Iris pigment epithelial cell (primary cell): ENCODE data around the gene PSMC3.

ENCODE experiments used
- DNase-seq: peaks from one replicate; pipeline ENCODE4 v3.0.0-alpha.2; 2011; ENCODE audit warnings: low read depth

PSMC3 gene

DNA sequence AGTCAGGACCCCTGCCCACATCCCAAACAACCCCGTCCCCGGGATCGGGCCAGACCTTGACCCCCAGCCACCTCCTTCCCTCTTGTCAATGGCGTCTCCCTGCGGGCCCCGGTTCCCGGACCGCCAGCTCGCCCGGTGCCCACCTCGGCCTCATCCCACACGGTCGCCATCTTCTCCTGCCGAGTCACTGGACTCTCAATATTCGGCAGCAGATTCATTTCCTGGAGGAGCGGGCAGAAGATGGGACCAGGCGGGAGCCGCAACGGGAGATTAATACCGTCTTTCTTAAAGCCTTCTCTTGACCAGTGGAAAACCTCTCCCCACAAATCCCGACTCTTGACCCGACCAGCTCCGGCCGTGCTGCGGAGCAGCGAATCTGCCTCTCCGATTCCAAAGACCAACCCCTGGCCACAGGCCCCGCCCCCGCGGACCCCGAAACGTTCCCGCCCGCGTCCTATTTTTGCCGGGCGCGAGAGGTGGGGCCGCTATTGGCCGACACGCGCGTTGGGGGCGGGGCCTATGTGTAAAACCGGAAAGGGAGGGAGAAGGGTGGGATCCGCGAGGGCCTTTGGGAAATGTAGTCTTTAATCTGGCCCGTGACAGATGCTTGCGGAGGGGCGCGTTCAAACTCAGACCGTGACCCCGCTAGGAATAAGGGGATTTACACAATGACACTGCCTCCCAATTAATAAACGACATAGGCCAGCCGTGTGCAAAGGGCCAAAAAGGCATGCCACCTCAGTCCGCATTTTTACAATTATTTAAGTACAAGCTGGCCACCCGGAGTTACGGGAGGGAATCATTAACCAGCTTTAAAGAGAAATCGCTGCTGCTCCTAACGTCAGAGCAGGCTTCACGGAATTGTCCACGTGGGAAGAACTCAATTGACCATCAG lies at the start of gene PSMC3:
PSMC3 (minus strand) TSS at position 378 of the 895 bp plus-strand sequence; CDS start at position 218, 160 bp downstream.
- DNase-seq, result peak; percentile 95

DNA sequence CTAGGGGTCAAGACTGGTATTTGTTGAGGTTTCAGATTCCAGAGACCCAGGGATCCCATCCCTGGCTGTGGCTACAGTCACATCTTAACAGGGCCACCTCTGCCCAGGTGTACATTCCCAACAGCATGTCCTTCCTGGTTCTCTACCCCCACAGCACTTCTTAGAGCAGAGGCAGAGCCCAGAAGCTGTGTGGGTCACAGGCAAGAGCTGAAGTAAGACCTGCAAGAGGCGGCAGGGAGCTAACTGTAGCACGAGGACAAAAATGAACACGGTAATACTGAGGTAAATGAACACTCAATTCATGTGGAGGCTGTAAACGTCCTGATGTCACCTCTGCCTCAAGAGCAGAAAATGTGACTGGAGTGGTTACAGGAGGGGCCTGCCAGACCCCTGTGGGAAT lies 44.4 kb upstream of the PSMC3 start:
- no peak for DNase-seq

DNA sequence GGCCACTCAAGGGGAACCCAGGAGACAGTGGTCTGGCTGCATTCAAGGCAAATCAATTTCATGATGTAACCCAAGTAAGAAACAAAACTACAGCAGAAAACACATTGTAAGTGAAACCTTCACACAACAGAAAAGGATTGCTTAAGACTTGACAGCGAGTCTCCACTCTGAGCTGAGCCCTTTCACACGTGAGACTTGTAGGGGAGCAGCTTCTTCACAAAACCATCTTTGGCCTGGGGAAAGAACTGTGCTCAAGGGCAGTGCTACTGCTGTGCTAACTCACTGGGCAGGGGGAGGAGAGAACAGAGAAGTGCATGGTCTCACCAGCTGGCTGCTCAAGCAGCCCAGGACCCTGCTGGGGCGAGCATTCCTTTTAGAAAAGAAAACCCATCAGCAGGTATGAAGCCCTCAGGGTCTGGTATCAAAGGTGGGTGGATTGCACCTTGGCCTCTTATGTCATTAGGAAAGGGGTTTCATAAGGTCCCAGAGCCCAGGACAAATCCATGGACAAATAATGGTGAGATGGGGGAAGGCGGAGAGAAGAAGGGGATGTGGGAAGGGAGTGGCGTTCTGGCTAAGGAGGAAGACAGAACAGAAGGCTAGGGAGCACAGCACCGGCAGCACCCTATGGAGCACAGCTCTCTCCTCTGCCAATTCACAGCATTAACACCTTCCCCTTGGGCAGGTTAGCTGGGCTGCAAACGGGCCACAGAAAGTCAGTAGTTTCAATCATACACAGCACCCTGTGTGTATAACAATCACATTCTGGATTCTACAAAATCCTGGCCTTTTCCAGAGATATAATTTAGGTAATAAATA lies 43.3 kb upstream of the PSMC3 start:
- DNase-seq, result peak; percentile 81

DNA sequence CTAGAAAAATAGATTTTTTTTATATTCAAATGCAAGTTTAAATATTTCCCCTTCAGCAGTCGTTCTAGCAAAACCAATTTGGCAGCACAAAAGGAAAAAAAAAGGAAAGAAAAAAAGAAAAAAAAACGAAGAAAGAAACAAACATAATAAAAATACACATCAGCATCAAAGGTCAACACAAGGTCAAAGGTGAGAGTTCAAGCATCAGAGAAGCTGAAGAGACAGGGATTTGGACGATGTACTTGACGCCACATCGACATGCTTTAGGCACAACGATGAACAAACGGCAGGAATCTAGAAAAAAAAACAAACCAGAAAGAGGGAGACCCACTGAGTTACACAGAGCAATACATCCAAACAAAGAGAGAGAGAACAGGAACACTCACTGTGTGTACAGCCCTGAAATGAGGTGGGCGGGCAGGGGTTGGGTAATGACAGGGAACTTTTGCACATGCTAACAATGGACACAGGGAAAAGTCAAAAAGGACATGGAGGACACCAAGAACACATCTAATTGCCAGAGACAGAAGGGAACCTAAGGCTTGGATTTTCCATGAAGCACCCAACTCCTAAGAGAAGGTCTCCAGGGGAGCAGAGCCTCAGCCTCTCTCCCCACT lies 42.5 kb upstream of the PSMC3 start:
- DNase-seq, result peak; percentile 38

DNA sequence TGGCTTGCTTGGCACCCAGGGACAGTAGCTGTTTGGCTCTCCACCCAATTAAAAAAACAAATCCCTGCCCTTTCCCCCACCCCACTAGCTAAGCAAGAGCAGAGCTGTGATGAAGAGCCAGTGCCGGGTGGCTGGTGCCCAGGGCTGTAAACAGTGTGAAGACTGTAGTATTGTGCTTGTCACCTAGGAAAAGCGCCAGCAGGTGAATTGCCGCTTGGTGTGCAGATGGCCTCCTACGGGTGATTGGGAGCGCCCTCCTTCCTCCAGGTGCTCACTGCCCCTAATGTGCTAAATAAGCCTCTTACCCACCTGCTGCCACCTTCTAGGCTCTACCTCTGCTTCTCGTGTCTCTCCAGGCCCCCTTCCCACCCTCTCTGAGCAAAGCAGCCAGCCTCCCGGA lies 41.1 kb upstream of the PSMC3 start:
- no peak for DNase-seq

DNA sequence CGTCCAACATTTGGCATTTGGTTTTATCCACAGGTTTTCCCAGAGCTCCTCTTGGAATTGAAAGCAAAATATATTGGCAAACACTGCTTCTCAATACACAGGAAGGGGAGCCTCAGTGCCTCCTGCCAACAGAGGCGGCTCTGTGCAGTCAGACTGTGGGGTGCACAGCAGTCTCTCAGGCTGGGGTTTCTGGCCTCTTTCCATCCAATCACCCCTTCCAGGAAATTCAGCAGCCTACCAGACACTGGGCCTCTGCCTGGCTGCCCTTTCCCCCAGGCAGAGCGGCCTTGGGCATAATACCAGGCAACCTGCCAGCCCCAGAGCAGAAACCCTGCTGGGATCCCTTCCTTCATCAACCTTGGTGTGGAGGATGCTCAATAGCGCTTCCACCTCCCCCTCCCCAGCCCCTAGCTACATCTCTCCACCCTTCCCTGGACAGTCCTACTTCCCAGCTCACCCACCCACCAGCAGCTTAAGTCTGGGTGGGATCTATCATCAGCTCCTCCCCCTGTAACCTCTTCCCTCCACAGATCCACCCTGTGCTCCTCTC lies 40.5 kb upstream of the PSMC3 start:
- peak; percentile 60 for DNase-seq

DNA sequence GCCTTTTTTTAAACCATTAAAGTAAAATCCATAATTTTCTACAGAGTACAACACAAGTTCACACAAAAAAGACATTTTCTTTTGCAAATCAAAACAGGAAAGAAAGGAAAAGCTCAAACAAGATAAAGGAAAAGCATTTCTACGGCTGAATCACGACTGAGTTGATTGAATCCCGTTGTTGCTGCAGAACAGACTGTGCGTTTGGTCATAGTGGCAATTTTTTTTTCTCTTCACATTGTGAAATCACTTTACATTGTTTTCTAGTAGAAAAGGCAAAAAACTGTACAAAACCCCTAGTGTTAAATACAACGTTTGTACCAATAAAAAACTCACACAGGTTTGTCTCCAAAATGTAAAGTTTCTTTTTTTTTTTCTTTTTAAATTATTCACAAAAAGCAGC lies 40.0 kb upstream of the PSMC3 start:
- DNase-seq, result peak; percentile 75

DNA sequence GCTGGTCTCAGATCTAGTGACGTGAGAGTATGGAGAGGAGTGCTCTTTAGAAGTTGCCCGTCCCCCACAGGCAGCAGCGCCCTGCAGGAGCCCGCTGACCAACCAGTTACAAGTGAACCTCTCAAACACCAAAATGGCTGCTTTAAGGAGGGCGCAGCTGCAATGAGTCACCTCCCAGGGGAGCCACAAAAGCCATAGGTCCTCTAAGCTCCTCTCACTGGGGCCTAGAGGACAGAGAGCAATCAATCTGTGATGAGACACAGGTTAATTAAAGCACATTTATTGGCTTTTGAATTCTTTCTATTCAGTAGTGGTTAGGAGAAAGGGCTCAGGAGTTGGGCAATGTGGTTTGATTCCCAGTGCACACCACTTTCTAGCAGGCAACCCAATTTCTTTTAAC lies 38.2 kb upstream of the PSMC3 start:
- DNase-seq, result no peak

DNA sequence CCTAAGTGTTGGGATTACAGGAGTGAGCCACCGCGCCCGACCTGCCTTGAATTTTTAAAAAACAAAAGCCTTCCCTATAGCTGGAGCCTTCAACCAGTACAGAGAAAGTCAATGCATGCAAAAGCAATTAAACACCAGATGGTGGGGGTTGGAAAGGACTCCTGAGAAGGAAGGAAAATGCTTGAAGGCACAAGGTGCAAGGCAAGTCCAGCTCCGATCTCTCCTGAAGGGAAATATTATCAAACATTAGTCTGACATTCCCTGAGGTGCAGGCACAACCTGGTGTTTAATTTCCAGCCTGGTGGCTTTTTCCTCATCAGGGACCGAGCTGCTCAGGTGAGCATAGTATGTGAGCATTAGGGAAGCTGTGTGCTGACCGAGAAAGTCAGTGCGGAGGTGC lies 35.6 kb upstream of the PSMC3 start:
- no peak for DNase-seq

DNA sequence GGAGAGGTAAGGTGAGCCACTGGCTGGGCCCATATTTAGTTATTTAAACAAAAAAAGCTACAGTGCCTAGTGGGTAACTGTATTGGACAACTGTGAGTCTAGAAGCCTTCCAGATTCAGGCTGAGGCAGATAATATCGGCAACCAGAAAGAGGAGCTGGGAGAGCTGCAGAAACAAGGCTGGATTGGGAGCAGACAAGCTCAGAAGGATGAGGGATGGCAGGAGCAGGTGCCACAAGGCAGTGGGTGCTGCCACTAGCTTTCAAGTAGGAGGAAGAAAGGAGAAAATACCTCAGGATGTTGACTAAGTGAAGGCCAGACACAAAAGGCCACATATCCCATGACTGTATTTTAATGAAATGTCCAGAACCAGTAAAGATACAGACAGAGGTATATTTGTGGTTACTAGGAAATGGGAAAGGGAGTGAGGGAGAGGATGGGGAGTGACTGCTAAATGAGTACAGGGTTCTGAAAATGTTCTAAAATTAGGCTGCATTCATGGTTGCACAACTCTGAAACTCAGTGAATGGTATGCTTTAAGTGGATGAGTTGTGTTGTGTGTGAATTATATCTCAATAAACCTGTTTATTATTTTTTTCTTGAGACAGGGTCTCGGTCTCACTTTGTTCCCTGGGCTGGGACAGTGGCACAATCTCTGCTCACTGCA lies 34.5 kb upstream of the PSMC3 start:
- no peak for DNase-seq

DNA sequence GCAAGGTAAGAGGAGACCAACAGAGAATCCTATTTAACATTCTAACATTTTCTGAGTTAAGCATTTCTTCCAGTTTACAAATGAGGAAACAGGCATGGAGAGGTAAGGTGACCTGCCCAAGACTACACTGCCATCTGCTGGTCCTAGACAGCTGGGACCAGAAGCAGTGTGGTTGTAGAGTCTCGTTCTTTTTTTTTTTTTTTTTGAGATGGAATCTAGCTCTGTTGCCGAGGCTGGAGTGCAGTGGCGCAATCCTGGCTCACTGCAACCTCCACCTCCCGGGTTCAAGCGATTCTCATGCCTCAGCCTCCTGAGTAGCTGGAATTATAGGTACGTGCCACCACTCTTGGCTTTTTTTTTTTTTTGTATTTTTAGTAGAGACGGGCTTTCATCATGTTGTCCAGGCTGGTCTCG lies 28.0 kb upstream of the PSMC3 start:
- DNase-seq, result peak; percentile 84

DNA sequence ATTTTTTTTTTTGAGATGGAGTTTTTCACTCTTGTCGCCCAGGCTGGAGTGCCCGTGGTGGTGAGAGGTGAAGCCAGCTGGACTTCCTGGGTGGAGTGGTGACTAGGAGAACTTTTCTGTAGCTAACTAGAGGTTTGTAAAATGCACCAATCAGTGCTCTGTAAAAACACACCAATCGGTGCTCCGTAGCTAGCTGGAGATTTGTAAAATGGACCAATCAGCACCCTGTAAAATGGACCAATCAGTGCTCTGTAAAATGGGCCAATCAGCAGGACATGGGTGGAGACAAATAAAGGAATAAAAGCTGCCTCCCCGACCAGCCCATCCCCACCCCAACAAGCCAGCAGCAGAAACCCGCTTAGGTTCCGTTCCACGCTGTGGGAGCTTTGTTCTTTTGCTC lies 27.1 kb upstream of the PSMC3 start:
- no peak for DNase-seq

DNA sequence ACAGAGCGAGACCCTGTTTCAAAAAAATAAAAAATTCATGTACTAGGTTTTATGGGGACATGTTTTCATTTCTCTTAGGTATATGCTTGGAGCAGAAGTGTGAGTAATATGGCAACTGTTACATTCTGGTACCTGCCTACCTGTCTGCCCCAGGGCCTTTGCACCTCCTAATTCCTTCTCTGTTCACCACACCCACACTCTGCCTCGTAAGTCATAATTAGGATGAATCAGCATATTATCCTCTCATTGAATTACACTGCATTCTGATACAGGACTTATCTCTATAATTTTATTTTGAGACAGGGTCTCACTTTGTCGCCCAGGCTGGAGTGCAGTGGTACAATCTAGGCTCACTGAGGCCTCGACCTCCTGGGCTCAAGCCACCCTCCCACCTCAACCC lies 25.8 kb upstream of the PSMC3 start:
- DNase-seq, result no peak

DNA sequence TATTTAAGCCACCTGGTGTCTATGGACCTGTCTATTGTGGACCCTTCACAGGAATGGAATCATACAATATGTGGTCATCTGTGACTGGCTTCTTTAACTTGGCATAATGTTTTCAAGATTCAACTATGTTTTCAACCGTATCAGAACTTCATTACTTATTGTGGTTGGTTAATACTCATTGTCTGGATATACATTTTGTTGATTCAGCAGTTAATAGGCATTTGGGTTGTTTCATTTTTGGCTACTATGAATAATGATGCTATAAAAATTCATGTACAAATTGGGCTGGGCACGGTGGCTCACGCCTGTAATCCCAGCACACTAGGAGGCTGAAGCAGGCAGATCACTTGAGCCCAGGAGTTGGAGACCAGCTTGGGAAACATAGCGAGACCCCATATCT lies 25.2 kb upstream of the PSMC3 start:
- no peak for DNase-seq

DNA sequence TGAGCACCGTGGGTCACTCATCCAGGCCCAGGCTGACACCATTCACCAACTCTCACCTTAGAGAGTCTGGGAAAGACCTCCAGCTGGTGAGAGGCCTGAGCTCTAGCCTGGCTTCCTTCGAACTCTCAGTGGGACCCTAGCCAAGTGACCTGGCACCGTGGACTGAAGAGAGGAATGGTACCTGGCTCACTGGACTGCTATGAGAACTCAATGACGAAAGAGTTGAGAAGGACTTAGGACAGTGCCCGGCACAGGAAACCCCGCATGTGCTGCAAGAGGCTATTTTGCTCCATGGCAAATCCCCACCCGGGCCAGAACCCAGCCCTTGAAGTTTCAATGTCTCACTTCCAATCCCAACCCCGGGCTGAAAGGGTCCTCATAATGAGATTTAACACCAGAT lies 23.3 kb upstream of the PSMC3 start:
- DNase-seq, result no peak

DNA sequence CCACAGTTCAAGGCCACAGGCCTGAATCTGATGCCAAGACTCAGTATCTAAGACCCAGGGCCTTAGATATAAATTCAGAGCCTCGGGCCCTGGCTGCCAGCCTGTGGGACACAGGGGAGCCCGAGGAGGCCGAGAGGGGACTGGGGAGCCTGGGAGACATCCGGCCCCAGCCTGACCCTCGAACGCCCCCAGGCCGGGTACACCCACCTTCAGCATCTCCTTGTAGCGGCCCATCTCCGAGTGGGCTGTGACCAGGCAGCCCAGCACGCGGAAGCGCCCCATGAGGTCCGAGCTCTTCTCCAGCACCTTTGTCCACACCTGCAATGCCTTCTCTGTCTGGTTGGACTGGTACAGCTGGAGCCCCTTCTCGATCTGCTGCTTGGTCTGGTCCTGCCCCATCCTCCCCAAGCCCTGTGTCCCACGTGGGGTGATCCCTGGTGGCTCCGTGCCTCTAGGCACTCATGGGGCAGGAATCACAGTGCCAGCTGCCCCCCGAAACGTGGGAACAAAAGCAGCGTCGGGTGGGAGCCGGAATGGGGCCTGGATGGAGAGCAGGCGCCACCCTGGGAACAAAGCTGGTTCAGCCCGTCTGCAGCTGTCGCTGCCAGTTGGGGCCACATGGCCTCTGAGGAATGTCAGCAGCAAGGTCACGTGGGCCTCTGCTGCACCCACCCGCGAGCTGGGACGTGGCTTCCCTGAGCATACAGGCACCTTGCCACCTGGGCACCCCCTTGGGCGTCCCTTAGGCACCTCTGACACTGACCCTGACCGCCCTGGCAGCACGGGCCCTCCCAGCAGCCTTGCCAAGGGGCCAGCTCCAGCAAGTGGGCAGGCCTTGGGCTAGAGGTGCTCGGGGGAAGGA lies 22.6 kb upstream of the PSMC3 start, which contains the start of gene RAPSN:
RAPSN (minus strand) TSS at position 571 of the 862 bp plus-strand sequence; CDS start at position 399, 172 bp downstream.
- no peak for DNase-seq

DNA sequence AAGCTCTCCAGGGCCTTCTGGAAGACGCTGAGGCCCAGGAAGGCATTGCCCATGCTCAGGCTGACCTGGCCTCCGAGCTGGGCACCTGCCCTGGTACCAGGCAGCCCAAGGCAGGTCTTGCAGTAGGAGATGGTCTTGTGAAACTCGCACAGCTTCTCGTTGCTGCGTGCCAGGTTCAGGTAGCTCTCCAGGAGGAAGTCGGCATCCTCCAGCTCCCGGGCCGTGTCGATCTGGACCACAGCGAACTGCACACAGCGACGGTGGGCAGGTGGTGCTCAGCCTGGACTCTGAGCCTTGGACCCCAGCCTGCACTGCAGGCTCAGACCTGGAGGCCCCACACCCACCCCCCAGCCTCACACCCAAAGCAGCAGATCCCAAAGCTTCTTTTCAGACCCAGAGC lies 21.7 kb upstream of the PSMC3 start:
- DNase-seq, result no peak

DNA sequence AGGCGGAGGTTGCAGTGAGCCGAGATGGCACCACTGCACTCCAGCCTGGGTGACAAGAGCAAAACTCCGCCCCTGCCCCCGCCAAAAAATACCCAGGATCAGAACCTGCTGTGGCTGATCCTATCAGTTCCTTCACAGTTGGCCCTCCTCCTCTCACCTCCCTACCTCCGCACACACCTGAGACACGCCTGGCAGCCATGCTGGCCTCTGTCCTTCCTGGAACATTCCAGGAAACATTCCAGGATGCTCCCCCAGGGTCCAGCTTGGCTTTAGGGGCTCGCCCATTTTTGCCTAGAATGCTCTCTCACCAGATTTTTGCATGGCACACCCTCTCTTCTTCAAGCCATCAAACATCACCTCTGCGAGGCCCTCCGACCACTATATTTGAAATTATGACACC lies 20.6 kb upstream of the PSMC3 start:
- no peak for DNase-seq

DNA sequence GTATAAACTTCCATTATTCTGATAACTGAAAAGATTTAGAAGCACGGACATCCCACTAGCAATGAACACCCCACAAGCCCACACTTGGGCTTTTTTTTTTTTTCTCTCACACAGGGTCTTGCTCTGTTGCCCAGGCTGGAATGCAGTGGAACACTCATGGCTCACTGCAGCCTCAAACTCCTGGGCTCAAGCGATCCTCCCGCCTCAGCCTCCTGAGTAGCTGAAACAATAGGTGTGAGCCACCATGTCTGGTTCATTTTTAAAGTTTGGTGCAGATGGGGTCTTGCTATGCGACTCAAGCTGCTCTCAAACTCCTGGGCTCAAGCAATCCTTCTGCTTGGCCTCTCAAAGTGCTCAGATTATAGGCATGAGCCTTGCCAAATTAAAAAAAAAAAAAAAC lies 19.6 kb upstream of the PSMC3 start:
- no peak for DNase-seq

DNA sequence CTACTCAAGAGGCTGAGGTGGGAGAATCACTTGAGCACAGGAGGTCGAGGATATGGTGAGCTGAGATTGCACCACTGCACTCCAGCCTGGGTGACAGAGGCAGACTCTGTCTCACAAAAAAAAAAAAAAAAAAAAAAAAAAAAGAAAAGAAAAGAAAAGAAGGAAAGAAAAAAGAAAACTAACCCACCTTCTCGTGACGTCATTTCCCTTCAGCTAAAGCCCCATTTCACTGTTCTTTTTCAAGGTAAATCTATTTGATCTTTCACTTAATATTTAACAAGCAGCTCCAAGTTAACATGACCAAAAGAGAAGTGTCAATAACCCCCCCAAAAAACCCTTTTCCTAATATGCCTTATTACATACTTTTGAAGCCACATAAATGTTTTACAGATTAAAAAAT lies 17.6 kb upstream of the PSMC3 start:
- DNase-seq, result no peak
